ENCODE measurements around the gene TSGA10.
"Not testable (repeated sequence)": the region's sequence is repeated elsewhere in the genome, so short reads cannot be mapped to it uniquely, and the experiment has no call there.

The TSGA10 gene

DNA sequence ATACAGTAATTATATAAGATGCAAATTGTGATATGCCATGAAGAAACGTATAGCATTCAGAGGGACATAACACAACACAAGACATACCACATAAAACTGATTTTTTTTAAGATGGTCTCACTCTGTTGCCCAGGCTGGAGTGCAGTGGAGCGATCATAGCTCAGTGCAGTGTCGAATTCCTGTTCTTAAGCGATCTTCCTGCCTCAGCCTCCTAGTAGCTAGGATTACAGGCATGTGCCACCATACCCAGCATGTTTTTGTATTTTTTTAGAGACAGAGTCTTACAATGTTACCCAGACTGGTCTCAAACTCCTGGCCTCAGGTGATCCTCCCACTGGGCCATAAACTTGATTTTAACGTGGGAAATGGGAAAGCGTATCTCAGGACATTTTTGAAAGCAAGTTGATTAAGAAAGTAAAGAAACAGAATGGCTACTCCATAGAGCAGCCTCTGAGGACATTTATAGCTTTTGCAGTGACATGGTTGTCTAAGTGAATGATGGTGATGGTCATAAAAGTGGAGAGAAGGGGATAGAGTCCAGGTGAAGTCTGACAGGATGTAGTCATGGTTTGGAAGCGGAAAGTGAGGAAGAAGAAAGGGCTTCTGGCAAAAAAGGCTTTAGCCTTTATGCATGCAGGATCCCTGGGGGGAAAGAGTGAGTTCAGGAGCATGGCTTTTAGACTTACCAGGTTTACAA, 2.4 kb downstream of the TSGA10 start:
- DNase-seq = no peak

- no peak for DNase-seq
Observed at GRCh38 chr2:99150706-99151105, 4.0 kb downstream of the TSGA10 start.

DNA sequence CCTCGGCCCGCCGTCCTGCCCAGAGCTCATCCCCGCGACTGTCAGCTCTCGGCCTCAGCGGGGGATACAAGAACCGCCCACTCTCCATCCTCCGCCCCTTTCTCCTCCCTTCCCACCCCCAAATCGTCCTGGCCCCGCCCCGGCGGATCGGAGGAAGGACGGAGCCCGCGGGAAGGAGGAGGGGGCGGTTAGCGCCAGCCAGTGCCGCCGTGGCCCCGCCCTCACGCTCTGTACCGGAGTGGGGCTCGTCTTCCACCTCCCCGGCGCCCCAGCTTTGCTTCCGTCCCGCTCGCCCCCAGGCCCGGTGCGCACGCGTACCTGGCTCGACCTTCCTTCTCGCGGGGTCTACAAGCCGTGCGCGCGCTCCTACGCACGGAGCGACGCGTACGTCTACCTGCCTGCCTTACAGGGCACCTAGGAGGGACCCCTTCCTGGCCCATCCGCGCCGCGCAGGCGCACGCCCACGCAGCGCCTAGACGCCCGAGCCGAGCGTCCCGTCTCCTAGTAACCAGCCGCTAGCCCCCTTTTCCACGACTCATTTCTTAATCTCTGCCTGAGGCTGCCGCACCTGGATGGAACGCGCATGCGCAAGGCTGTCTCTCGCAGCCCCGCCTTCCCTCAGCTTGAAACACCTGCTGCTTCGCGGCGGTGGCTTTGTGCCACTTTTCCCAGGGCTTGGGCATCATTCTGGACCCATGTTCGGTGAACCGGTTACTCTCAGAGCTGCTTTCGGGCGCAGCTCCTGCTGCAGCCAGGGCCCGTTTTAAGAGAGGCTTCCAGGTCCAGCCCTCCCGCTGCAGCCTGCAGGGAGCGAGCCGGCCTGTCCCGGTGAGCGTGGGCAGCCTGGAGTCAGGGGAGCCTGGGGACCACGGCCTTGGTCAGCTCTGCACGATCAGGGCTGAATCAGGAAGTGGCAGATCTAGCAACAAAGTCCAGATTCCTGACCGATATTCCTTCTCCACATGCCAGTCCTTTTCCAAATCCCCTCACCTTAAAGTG, 13.3 kb downstream of the TSGA10 start, which contains the start of gene C2orf15:
TSS of gene C2orf15 (plus strand) at position 598 of the 999 bp plus-strand sequence. CDS start 8,852 bp downstream, outside the sequence.
- DNase-seq = peak; percentile 97

- DNase-seq = no peak
Observed at GRCh38 chr2:99140860-99141109, 14.0 kb downstream of the TSGA10 start.

GRCh38 chr2:99140056-99140859, 14.5 kb downstream of the TSGA10 start:
- DNase-seq = no peak

- DNase-seq = no peak
Observed at GRCh38 chr2:99139003-99139402, 15.7 kb downstream of the TSGA10 start.

DNA sequence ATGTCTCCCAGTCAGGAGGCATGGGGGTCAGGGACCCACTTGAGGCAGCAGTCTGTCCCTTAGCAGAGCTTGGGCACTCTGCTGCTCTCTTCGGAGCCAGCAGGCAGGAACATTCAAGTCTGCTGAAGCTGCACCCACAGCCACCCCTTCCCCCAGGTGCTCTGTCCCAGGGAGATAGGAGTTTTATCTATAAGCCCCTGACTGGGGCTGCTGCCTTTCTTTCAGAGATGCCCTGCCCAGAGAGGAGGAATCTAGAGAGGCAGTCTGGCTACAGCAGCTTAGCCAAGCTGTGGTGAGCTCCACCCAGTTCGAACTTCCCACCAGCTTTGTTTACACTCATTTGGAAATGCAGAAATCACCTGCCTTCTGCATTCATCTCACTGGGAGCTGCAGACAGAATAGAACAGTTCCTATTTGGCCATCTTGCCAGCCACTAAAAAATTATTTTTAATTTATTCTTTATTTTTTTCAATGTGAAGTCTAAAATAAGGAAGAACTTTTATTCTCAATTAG, 19.6 kb downstream of the TSGA10 start:
- DNase-seq = not testable (repeated sequence)

GRCh38 chr2:99127981-99128380, 26.8 kb downstream of the TSGA10 start:
- no peak for DNase-seq

DNA sequence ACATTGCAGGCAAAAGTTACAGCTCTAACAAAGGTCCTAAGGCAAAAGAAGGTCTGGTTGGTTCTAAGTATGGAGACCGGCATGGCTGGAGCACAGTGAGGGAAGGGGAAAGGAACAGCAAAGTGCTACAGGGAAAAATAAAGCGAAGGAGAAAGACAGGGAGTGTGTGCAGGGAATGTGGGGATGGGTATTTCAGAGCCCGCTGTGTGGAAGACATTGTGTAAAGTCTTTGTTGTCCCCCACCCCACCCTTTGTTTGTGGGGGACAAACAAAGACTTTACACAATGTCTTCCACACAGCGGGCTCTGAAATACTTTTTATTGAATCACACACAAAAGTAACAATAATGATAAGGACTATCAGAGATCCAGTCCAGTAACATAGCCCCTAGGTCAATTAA, 42.1 kb downstream of the TSGA10 start:
- DNase-seq = no peak

DNA sequence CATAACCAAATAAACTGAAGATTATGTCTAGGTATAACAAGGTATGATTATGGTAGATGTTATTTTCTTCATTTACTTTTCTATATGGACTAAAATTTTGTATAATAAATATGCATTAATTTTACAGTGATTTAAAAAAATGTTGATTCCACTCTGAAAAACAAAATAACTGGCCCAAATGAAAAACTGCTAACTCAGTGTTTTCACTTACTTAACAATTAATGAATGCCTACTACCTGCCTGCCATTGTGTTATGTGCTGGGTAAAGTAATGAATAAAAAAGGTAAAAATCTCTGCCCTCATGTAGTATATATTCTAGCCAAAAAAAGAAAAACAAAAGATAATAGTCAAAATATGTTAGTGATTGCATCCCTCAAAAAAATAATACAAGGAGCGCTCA, 42.8 kb downstream of the TSGA10 start:
- DNase-seq = no peak

- no peak for DNase-seq
Observed at GRCh38 chr2:99111236-99111635, 43.5 kb downstream of the TSGA10 start.

DNA sequence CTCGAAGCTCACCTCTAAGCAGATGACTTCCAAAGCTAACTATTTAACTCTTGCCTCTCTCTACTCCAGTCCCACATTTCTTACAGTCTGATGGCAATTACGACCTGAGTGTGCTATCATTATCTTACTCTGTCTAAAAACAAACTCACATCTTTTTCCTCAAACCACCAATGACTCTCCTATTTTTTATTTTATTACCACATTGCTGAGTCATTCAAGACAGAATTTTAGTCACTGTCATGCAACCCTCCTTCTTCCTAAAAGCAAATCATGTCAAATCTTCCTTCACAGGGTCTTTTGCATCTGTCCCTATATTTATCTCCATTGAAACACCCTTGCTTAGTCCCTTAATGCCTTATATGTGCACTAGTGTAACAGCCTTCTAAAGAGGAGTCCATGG, 47.8 kb downstream of the TSGA10 start:
- no peak for DNase-seq

DNA sequence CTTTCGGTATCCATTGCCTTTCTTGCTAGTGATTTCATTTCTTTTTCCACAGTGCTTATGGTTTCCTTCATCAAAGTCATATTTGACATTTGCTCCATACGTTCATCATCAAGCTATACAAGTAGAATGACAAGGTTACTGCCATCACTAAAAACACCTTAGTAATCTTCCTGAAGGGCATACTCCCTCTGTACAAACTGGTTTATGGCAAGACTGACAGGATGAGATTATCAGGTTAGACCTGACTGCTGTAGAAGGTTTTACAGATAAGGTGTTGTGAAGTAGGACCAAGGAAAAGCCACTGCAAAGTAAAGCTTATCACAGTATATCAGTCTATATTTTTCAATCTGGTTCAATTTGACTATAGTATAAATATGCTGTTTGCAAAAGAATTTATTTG, 50.7 kb downstream of the TSGA10 start:
- DNase-seq = no peak

DNA sequence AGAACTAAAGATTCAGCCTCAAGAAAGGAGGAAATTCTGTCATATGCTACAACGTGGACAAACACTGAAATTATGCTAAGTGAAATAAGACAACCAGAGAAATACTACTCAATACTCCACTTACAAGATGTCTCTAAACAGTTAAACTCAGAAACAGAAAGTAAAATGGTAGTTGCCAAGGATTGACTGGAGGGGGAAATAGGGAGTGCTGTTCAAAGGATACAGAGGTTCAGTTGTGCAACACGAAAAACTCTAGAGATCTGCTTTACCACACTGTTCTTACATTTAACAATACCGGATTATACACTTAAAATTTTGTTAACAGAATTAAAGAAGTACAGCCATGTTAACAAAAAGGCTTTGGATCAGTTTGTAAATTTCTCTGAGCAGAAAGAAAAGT, 53.0 kb downstream of the TSGA10 start:
- DNase-seq = no peak

DNA sequence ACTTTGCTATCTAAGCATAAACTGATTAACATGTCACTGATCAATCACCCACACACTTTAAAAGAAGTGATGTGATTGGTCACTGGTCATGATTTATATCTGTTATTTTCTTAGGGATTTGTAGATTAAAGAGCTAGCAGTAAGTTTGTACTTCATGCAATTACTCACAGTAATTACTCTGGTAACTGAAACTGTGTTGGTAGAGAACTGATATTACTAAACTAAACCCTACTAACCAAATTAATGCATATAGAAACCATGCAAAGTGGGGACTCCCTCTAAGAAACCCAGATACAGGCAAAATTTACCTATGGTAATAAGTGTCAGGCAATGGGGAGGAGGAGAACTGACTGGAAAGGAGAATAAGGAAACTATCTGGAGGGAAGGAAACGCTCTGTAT, 58.0 kb downstream of the TSGA10 start:
- DNase-seq = no peak

DNA sequence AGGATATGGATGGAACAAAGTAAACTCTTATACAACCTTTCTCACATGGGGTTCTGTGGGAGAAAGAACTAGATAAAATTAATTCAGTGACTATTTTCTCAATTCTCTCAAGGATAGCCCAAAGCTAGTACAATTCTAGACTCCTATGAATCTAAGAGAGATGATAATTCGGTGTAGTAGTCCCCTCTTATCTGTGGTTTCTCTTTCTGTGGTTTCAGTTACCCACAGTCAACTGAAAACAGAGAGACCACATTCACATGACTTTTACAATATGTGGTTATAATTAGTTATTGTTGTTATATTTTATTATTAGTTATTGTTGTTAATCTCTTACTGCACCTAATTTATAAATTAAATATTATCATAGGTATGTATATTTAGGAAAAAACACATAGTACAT, 66.7 kb downstream of the TSGA10 start:
- DNase-seq = no peak

DNA sequence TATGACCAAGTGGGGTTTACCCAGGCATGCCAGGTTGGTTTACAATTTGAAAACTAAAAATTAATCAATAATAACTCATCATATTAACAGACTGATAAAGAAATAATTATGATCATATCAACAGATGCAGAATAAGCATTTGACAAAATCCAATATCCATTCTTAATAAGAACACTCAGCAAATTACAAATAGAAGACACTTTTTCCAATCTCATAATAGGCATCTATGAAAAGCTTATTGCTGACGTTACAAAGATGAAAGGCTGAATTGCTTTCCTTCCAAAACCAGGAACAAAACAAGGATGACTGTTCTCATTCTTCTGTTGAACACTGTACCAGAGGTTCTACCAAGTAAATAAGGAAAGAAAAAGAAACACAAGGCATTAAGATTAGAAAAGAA, 68.4 kb downstream of the TSGA10 start:
- DNase-seq = no peak

GRCh38 chr2:99085421-99085820, 69.3 kb downstream of the TSGA10 start:
- DNase-seq = no peak

- DNase-seq = no peak
Observed at GRCh38 chr2:99084256-99084655, 70.5 kb downstream of the TSGA10 start.

- DNase-seq = no peak
Observed at GRCh38 chr2:99081891-99082290, 72.9 kb downstream of the TSGA10 start.

GRCh38 chr2:99079226-99079625, 75.5 kb downstream of the TSGA10 start:
- no peak for DNase-seq

GRCh38 chr2:99072551-99072950, 82.2 kb downstream of the TSGA10 start:
- DNase-seq = no peak
